ENCODE data around the gene WDR31. TPM values are rescaled to one million over a fixed set of nuclear protein-coding genes. Genes with fewer than 3 reads are reported as not detected.
A peak's percentile ranks its signal among the peaks of the same experiment; 100 is the strongest.

WDR31 gene
- total RNA-seq, 1 experiment from 2014 or later: 2.4 TPM

GRCh38 chr9:113349445-113350094 is 9.5 kb upstream of the WDR31 start, which contains the start of gene BSPRY:
Gene BSPRY, plus strand, starts transcription at chr9:113349541. Its CDS starts 39 bp downstream, at chr9:113349580.
- in situ Hi-C loops (cut with HindIII; ENCODE audit: low pct_unique_long_range_greater_than_20kb, low sequenced_read_pairs): no loop called here
- DNase-seq (ENCODE audit: low read depth, low spot score): no peak

GRCh38 chr9:113349066-113349444 is 9.0 kb upstream of the WDR31 start:
- DNase-seq (ENCODE audit: low read depth, low spot score): no peak
- in situ Hi-C loops (cut with HindIII; ENCODE audit: low pct_unique_long_range_greater_than_20kb, low sequenced_read_pairs): no loop called here

GRCh38 chr9:113348437-113348836 is 8.4 kb upstream of the WDR31 start:
- DNase-seq (ENCODE audit: low read depth, low spot score): no peak
- in situ Hi-C loops (cut with HindIII; ENCODE audit: low pct_unique_long_range_greater_than_20kb, low sequenced_read_pairs): no loop called here

- in situ Hi-C loops (cut with HindIII; ENCODE audit: low pct_unique_long_range_greater_than_20kb, low sequenced_read_pairs): no loop called here
- no peak for DNase-seq (ENCODE audit: low read depth, low spot score)
Observed at GRCh38 chr9:113345671-113346070, 5.6 kb upstream of the WDR31 start.

- peak; percentile 97 for DNase-seq (ENCODE audit: low read depth, low spot score)
- in situ Hi-C loops (cut with HindIII; ENCODE audit: low pct_unique_long_range_greater_than_20kb, low sequenced_read_pairs): no loop called here
Observed at GRCh38 chr9:113345190-113345589, 5.1 kb upstream of the WDR31 start.

GRCh38 chr9:113343732-113344231 is 3.7 kb upstream of the WDR31 start:
- in situ Hi-C loops (cut with HindIII; ENCODE audit: low pct_unique_long_range_greater_than_20kb, low sequenced_read_pairs): no loop called here
- DNase-seq (ENCODE audit: low read depth, low spot score): peak; percentile 95

GRCh38 chr9:113341712-113342410 is 1.8 kb upstream of the WDR31 start:
- in situ Hi-C loops (cut with HindIII; ENCODE audit: low pct_unique_long_range_greater_than_20kb, low sequenced_read_pairs): no loop called here

GRCh38 chr9:113337714-113338113 is 2.4 kb downstream of the WDR31 start:
- in situ Hi-C loops (cut with HindIII; ENCODE audit: low pct_unique_long_range_greater_than_20kb, low sequenced_read_pairs): no loop called here
- no peak for DNase-seq (ENCODE audit: low read depth, low spot score)

More at GRCh38 chr9:113341712-113342410, 1.8 kb upstream of the WDR31 start:
- DNase-seq (ENCODE audit: low read depth, low spot score): peak; percentile 55

GRCh38 chr9:113331780-113332179 is 8.3 kb downstream of the WDR31 start:
- in situ Hi-C loops (cut with HindIII; ENCODE audit: low pct_unique_long_range_greater_than_20kb, low sequenced_read_pairs): no loop called here
- no peak for DNase-seq (ENCODE audit: low read depth, low spot score)

GRCh38 chr9:113328045-113328782 is 11.9 kb downstream of the WDR31 start:
- DNase-seq (ENCODE audit: low read depth, low spot score): no peak
- in situ Hi-C loops (cut with HindIII; ENCODE audit: low pct_unique_long_range_greater_than_20kb, low sequenced_read_pairs): no loop called here

- DNase-seq (ENCODE audit: low read depth, low spot score): no peak
- in situ Hi-C loops (cut with HindIII; ENCODE audit: low pct_unique_long_range_greater_than_20kb, low sequenced_read_pairs): no loop called here
Observed at GRCh38 chr9:113326230-113326629, 13.8 kb downstream of the WDR31 start.

- in situ Hi-C loops (cut with HindIII; ENCODE audit: low pct_unique_long_range_greater_than_20kb, low sequenced_read_pairs): no loop called here
- no peak for DNase-seq (ENCODE audit: low read depth, low spot score)
Observed at GRCh38 chr9:113322671-113323070, 17.4 kb downstream of the WDR31 start.

- in situ Hi-C loops (cut with HindIII; ENCODE audit: low pct_unique_long_range_greater_than_20kb, low sequenced_read_pairs): no loop called here
- DNase-seq (ENCODE audit: low read depth, low spot score): no peak
Observed at GRCh38 chr9:113320051-113320450, 20.0 kb downstream of the WDR31 start.

- in situ Hi-C loops (cut with HindIII; ENCODE audit: low pct_unique_long_range_greater_than_20kb, low sequenced_read_pairs): no loop called here
- DNase-seq (ENCODE audit: low read depth, low spot score): no peak
Observed at GRCh38 chr9:113319054-113319453, 21.0 kb downstream of the WDR31 start.

- in situ Hi-C loops (cut with HindIII; ENCODE audit: low pct_unique_long_range_greater_than_20kb, low sequenced_read_pairs): no loop called here
- DNase-seq (ENCODE audit: low read depth, low spot score): no peak
Observed at GRCh38 chr9:113317777-113318176, 22.3 kb downstream of the WDR31 start.

- no peak for DNase-seq (ENCODE audit: low read depth, low spot score)
- in situ Hi-C loops (cut with HindIII; ENCODE audit: low pct_unique_long_range_greater_than_20kb, low sequenced_read_pairs): no loop called here
Observed at GRCh38 chr9:113316030-113316429, 24.0 kb downstream of the WDR31 start.

- in situ Hi-C loops (cut with HindIII; ENCODE audit: low pct_unique_long_range_greater_than_20kb, low sequenced_read_pairs): no loop called here
- DNase-seq (ENCODE audit: low read depth, low spot score): no peak
Observed at GRCh38 chr9:113315231-113315630, 24.8 kb downstream of the WDR31 start.

GRCh38 chr9:113313261-113313660 is 26.8 kb downstream of the WDR31 start:
- in situ Hi-C loops (cut with HindIII; ENCODE audit: low pct_unique_long_range_greater_than_20kb, low sequenced_read_pairs): no loop called here
- DNase-seq (ENCODE audit: low read depth, low spot score): no peak

Data from SK-MEL-5 (cell line).